GM12891 (cell line): ENCODE results near the gene FHIT.

ENCODE experiments used
- DNase-seq: peaks from one replicate; pipeline ENCODE4 v3.0.0; 2011; ENCODE audit warnings: low spot score; ENCODE audit not compliant: insufficient read length
- FAIRE-seq: peaks from 2 replicates; lab custom pipeline; 2011; peaks lifted over from hg19 to GRCh38; lab: Jason Lieb, UNC
- PAX5 ChIP-seq: IDR thresholded peaks from 2 replicates; pipeline ENCODE4 v1.6.1; 2011; ENCODE audit warnings: low read length, moderate library complexity, mild to moderate bottlenecking; ENCODE audit not compliant: insufficient read depth, severe bottlenecking
- POLR2A ChIP-seq: IDR thresholded peaks from 2 replicates; pipeline ENCODE4 v1.6.1; 2011; ENCODE audit warnings: low read depth, low read length, control low read depth
- POLR2AphosphoS5 ChIP-seq: IDR thresholded peaks from 2 replicates; pipeline ENCODE4 v1.6.1; 2011; ENCODE audit warnings: low read depth, low read length, control low read depth
- POU2F2 ChIP-seq: IDR thresholded peaks from 2 replicates; pipeline ENCODE4 v1.6.1; 2011; ENCODE audit warnings: low read depth, mild to moderate bottlenecking, control low read depth, low read length, moderate library complexity
- SPI1 ChIP-seq: IDR thresholded peaks from 2 replicates; pipeline ENCODE4 v1.6.1; 2011; ENCODE audit warnings: low read depth, low read length, control low read depth
- TAF1 ChIP-seq: IDR thresholded peaks from 2 replicates; pipeline ENCODE4 v1.6.1; 2011; ENCODE audit warnings: low read depth, low read length, control low read depth

The FHIT gene

GRCh38 chr3:60870396-60870795 lies 380.9 kb downstream of the FHIT start:
- TF ChIP-seq POU2F2 (no peak), SPI1 (no peak), PAX5 (no peak), POLR2AphosphoS5 (no peak), TAF1 (no peak), POLR2A (no peak)
- no peak for DNase-seq
- FAIRE-seq: no peak

GRCh38 chr3:60867200-60867599 lies 384.1 kb downstream of the FHIT start:
- DNase-seq (no peak), FAIRE-seq (no peak)
- TF ChIP-seq PAX5 (no peak), POU2F2 (no peak), POLR2AphosphoS5 (no peak), TAF1 (no peak), SPI1 (no peak), POLR2A (no peak)

GRCh38 chr3:60856257-60857046 lies 394.8 kb downstream of the FHIT start:
- no peak for DNase-seq
- TF ChIP-seq POU2F2 (no peak), PAX5 (no peak), POLR2AphosphoS5 (no peak), TAF1 (no peak), SPI1 (no peak), POLR2A (no peak)
- no peak for FAIRE-seq

- FAIRE-seq (no peak), DNase-seq (no peak)
- TF ChIP-seq TAF1 (no peak), POLR2AphosphoS5 (no peak), SPI1 (no peak), POLR2A (no peak), POU2F2 (no peak), PAX5 (no peak)
Measured at GRCh38 chr3:60855250-60855649, 396.0 kb downstream of the FHIT start.

GRCh38 chr3:60854791-60855190 lies 396.5 kb downstream of the FHIT start:
- FAIRE-seq (no peak), DNase-seq (no peak)
- TF ChIP-seq POLR2A (no peak), POU2F2 (no peak), PAX5 (no peak), TAF1 (no peak), SPI1 (no peak), POLR2AphosphoS5 (no peak)

GRCh38 chr3:60847791-60848190 lies 403.5 kb downstream of the FHIT start:
- no peak for FAIRE-seq
- TF ChIP-seq POU2F2 (no peak), TAF1 (no peak), PAX5 (no peak), POLR2A (no peak), SPI1 (no peak), POLR2AphosphoS5 (no peak)

GRCh38 chr3:60844256-60844655 lies 407.0 kb downstream of the FHIT start:
- DNase-seq (no peak), FAIRE-seq (no peak)
- TF ChIP-seq POLR2A (no peak), SPI1 (no peak), POU2F2 (no peak), TAF1 (no peak), PAX5 (no peak), POLR2AphosphoS5 (no peak)

More at GRCh38 chr3:60847791-60848190, 403.5 kb downstream of the FHIT start:
- DNase-seq: no peak

GRCh38 chr3:60841355-60841754 lies 409.9 kb downstream of the FHIT start:
- FAIRE-seq (no peak), DNase-seq (no peak)
- TF ChIP-seq POLR2A (no peak), POU2F2 (no peak), SPI1 (no peak), TAF1 (no peak), PAX5 (no peak), POLR2AphosphoS5 (no peak)

GRCh38 chr3:60839246-60839645 lies 412.0 kb downstream of the FHIT start:
- TF ChIP-seq POLR2AphosphoS5 (no peak), PAX5 (no peak), POLR2A (no peak), TAF1 (no peak), SPI1 (no peak), POU2F2 (no peak)
- DNase-seq: no peak
- no peak for FAIRE-seq

- FAIRE-seq: no peak
- no peak for DNase-seq
- TF ChIP-seq POU2F2 (no peak), POLR2AphosphoS5 (no peak), POLR2A (no peak), SPI1 (no peak), PAX5 (no peak), TAF1 (no peak)
Measured at GRCh38 chr3:60835796-60836195, 415.5 kb downstream of the FHIT start.

GRCh38 chr3:60829058-60829457 lies 422.2 kb downstream of the FHIT start:
- DNase-seq (no peak), FAIRE-seq (no peak)
- TF ChIP-seq PAX5 (no peak), TAF1 (no peak), POLR2AphosphoS5 (no peak), SPI1 (no peak), POU2F2 (no peak), POLR2A (no peak)
